HEK293 (cell line): ENCODE data around the gene ZNF536.

ENCODE experiments used
- BCL6B ChIP-seq: fragments of 450-650 bp; formaldehyde crosslinking; IDR thresholded peaks from 2 replicates; pipeline ENCODE4 v1.5.1; 2017; ENCODE audit warnings: missing biosample characterization, missing genetic modification characterization
- GFI1B ChIP-seq: fragments of 450-650 bp; formaldehyde crosslinking; IDR thresholded peaks from 2 replicates; pipeline ENCODE4 v1.5.1; 2016; ENCODE audit warnings: missing biosample characterization, missing genetic modification characterization
- HIC1 ChIP-seq: fragments of 450-650 bp; formaldehyde crosslinking; IDR thresholded peaks from 2 replicates; pipeline ENCODE4 v1.5.1; 2016; ENCODE audit warnings: missing biosample characterization, missing genetic modification characterization
- PRDM4 ChIP-seq: fragments of 450-650 bp; formaldehyde crosslinking; IDR thresholded peaks from 2 replicates; pipeline ENCODE4 v1.5.1; 2017; ENCODE audit warnings: missing biosample characterization, missing genetic modification characterization
- REPIN1 ChIP-seq: fragments of 450-650 bp; formaldehyde crosslinking; IDR thresholded peaks from 2 replicates; pipeline ENCODE4 v1.5.1; 2017; ENCODE audit warnings: missing biosample characterization, missing genetic modification characterization, low read depth
- TRIM28 ChIP-seq: IDR thresholded peaks from 2 replicates; pipeline ENCODE4 v1.6.1; 2011; ENCODE audit warnings: low read length, control low read depth, borderline replicate concordance
- WT1 ChIP-seq: fragments of 450-650 bp; formaldehyde crosslinking; IDR thresholded peaks from 2 replicates; pipeline ENCODE4 v1.5.1; 2016; ENCODE audit warnings: missing biosample characterization, missing genetic modification characterization
- ZBTB1 ChIP-seq: fragments of 450-650 bp; formaldehyde crosslinking; IDR thresholded peaks from 2 replicates; pipeline ENCODE4 v1.5.1; 2016; ENCODE audit warnings: missing biosample characterization, missing genetic modification characterization
- ZBTB48 ChIP-seq: fragments of 450-650 bp; formaldehyde crosslinking; IDR thresholded peaks from 2 replicates; pipeline ENCODE4 v1.5.1; 2016; ENCODE audit warnings: missing biosample characterization, missing genetic modification characterization
- ZFHX2 ChIP-seq: fragments of 450-650 bp; formaldehyde crosslinking; conservative IDR thresholded peaks from 2 replicates; pipeline ENCODE4 v1.5.1; 2016; ENCODE audit warnings: missing biosample characterization, missing genetic modification characterization
- ZFP37 ChIP-seq: fragments of 450-650 bp; formaldehyde crosslinking; IDR thresholded peaks from 2 replicates; pipeline ENCODE4 v1.5.1; 2016; ENCODE audit warnings: missing biosample characterization, missing genetic modification characterization
- ZNF112 ChIP-seq: fragments of 450-650 bp; formaldehyde crosslinking; IDR thresholded peaks from 2 replicates; pipeline ENCODE4 v1.5.0; 2017; ENCODE audit warnings: missing biosample characterization, missing genetic modification characterization
- ZNF155 ChIP-seq: fragments of 450-650 bp; formaldehyde crosslinking; IDR thresholded peaks from 2 replicates; pipeline ENCODE4 v1.5.1; 2016; ENCODE audit warnings: missing biosample characterization, missing genetic modification characterization
- ZNF292 ChIP-seq: fragments of 450-650 bp; formaldehyde crosslinking; IDR thresholded peaks from 2 replicates; pipeline ENCODE4 v1.5.1; 2016; ENCODE audit warnings: low read depth, missing biosample characterization, missing genetic modification characterization, borderline replicate concordance
- ZNF391 ChIP-seq: fragments of 450-650 bp; formaldehyde crosslinking; IDR thresholded peaks from 2 replicates; pipeline ENCODE4 v1.5.1; 2016; ENCODE audit warnings: low read depth, missing biosample characterization, missing genetic modification characterization, borderline replicate concordance
- ZNF398 ChIP-seq: fragments of 450-650 bp; formaldehyde crosslinking; IDR thresholded peaks from 2 replicates; pipeline ENCODE4 v1.5.1; 2017; ENCODE audit warnings: missing biosample characterization, missing genetic modification characterization
- ZNF544 ChIP-seq: fragments of 450-650 bp; formaldehyde crosslinking; IDR thresholded peaks from 2 replicates; pipeline ENCODE4 v1.5.0; 2017; ENCODE audit warnings: missing biosample characterization, missing genetic modification characterization
- ZNF548 ChIP-seq: fragments of 450-650 bp; formaldehyde crosslinking; IDR thresholded peaks from 2 replicates; pipeline ENCODE4 v1.5.1; 2016; ENCODE audit warnings: missing biosample characterization, missing genetic modification characterization
- ZNF555 ChIP-seq: fragments of 450-650 bp; formaldehyde crosslinking; conservative IDR thresholded peaks from 2 replicates; pipeline ENCODE4 v1.5.1; 2017; ENCODE audit warnings: missing biosample characterization, mild to moderate bottlenecking, missing genetic modification characterization, inconsistent platforms
- ZNF626 ChIP-seq: fragments of 450-650 bp; sonication (Bioruptor Pico); formaldehyde crosslinking; IDR thresholded peaks from 2 replicates; pipeline ENCODE4 v1.5.1; 2018; ENCODE audit warnings: missing biosample characterization, missing genetic modification characterization, inconsistent platforms
- ZNF658 ChIP-seq: fragments of 450-650 bp; formaldehyde crosslinking; IDR thresholded peaks from 2 replicates; pipeline ENCODE4; 2016; ENCODE audit warnings: missing biosample characterization, missing genetic modification characterization
- ZNF664 ChIP-seq: fragments of 450-650 bp; formaldehyde crosslinking; IDR thresholded peaks from 2 replicates; pipeline ENCODE4 v1.5.1; 2016; ENCODE audit warnings: missing biosample characterization, missing genetic modification characterization
- ZNF670 ChIP-seq: fragments of 450-650 bp; formaldehyde crosslinking; IDR thresholded peaks from 2 replicates; pipeline ENCODE4 v1.5.1; 2016; ENCODE audit warnings: missing biosample characterization, missing genetic modification characterization, low read depth
- ZNF692 ChIP-seq: fragments of 450-650 bp; formaldehyde crosslinking; IDR thresholded peaks from 2 replicates; pipeline ENCODE4 v1.5.1; 2016; ENCODE audit warnings: missing biosample characterization, missing genetic modification characterization
- ZNF76 ChIP-seq: fragments of 450-650 bp; formaldehyde crosslinking; IDR thresholded peaks from 2 replicates; pipeline ENCODE4; 2016; ENCODE audit warnings: low read depth, missing biosample characterization, missing genetic modification characterization, borderline replicate concordance
- ZNF777 ChIP-seq: fragments of 450-650 bp; formaldehyde crosslinking; IDR thresholded peaks from 2 replicates; pipeline ENCODE4 v1.5.1; 2017; ENCODE audit warnings: missing biosample characterization, missing genetic modification characterization, borderline replicate concordance
- ZNF792 ChIP-seq: fragments of 450-650 bp; formaldehyde crosslinking; IDR thresholded peaks from 2 replicates; pipeline ENCODE4 v1.5.1; 2016; ENCODE audit warnings: missing biosample characterization, missing genetic modification characterization
- ZNF837 ChIP-seq: fragments of 450-650 bp; formaldehyde crosslinking; IDR thresholded peaks from 2 replicates; pipeline ENCODE4 v1.5.1; 2016; ENCODE audit warnings: missing biosample characterization, missing genetic modification characterization

Gene ZNF536

GRCh38 chr19:30375553-30376031 lies 3.4 kb downstream of the ZNF536 start (continued):
- TF ChIP-seq GFI1B (tag by site-specific recombination), result no peak
- no peak for TF ChIP-seq BCL6B
- no peak for TF ChIP-seq ZNF391 (tag by site-specific recombination)
- no peak for TF ChIP-seq ZNF837
- no peak for TF ChIP-seq ZNF626 (tag by site-specific recombination)
- TF ChIP-seq ZNF692 (tag by site-specific recombination), result no peak
- peak; percentile 42 for TF ChIP-seq ZBTB48
- TF ChIP-seq ZBTB1 (tag by site-specific recombination), result no peak
- TF ChIP-seq ZNF555 (tag by site-specific recombination), result no peak
- no peak for TF ChIP-seq WT1 (tag by site-specific recombination)
- TF ChIP-seq TRIM28, result no peak
- no peak for TF ChIP-seq ZNF658 (tag by site-specific recombination)
- TF ChIP-seq ZNF398 (tag by site-specific recombination), result no peak
- no peak for TF ChIP-seq ZNF544 (tag by site-specific recombination)
- TF ChIP-seq ZNF792 (tag by site-specific recombination), result no peak
- no peak for TF ChIP-seq ZNF76
- TF ChIP-seq PRDM4 (tag by site-specific recombination), result no peak
- TF ChIP-seq ZNF155 (tag by site-specific recombination), result no peak
- TF ChIP-seq ZNF777 (tag by site-specific recombination), result peak; percentile 12; the same call in 1 of the 2 replicates
- no peak for TF ChIP-seq ZNF670 (tag by site-specific recombination)
- TF ChIP-seq ZNF292 (tag by site-specific recombination), result no peak
- TF ChIP-seq HIC1 (tag by site-specific recombination), result peak; percentile 49
- TF ChIP-seq ZFHX2, result peak; percentile 96
- TF ChIP-seq ZNF548 (tag by site-specific recombination), result 0 out of 2 replicates have a peak, but pooled peaks have one; percentile 15
- TF ChIP-seq REPIN1, result no peak
- TF ChIP-seq ZFP37 (tag by site-specific recombination), result no peak
- TF ChIP-seq ZNF664 (tag by site-specific recombination), result no peak
- TF ChIP-seq ZNF112 (tag by site-specific recombination), result no peak
